HCEC 1CT (cell line): ENCODE results near the gene WASL.
"Not testable (repeated sequence)": the region's sequence is repeated elsewhere in the genome, so short reads cannot be mapped to it uniquely, and the experiment has no call there.

Source experiments
- DNase-seq: peaks from one replicate; pipeline ENCODE4 v3.0.0-alpha.2; 2017

The WASL gene

DNA sequence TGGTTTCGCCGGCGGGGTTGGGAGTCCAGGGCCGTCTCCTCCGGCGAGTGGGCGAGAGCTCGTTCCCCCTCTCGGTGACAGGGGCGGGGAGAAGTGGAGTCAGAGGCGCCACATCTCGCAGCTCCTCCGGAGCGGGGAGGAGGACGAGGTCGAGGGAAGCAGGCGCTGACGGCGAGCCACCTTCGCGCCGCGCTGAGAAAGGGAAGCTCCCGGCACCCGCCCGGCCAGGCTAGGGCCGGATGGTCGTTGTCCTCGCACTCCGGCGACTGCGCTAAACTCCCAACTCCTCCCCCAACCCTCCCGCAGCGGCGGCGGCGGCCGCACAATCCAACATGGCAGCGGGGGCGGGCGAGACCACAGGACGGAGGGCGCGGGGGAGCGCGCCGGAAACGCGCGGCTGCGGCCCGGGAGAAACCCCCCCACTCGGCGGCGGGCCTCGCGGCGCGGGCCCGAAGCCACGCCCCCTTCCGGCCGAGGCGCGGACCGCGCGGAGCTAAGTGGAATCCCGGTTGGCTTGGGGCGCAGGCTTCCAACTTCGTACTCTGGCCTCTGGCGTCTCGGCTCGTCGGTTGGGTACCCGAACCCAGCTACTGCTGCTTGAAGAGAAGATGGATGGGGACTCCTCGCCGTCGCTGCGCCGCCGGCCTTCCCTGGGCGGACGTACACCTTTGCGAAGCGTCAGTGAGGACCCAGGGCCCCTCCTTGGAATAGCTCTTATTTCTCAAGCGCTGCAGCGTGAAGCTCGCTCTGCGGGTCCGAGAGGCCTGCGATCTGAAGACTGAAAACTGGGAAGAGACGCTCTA, at the start of gene WASL:
TSS of gene WASL (minus strand) at position 270 of the 803 bp plus-strand sequence. CDS start at position 1, 269 bp downstream.
- DNase-seq = peak; percentile 89

DNA sequence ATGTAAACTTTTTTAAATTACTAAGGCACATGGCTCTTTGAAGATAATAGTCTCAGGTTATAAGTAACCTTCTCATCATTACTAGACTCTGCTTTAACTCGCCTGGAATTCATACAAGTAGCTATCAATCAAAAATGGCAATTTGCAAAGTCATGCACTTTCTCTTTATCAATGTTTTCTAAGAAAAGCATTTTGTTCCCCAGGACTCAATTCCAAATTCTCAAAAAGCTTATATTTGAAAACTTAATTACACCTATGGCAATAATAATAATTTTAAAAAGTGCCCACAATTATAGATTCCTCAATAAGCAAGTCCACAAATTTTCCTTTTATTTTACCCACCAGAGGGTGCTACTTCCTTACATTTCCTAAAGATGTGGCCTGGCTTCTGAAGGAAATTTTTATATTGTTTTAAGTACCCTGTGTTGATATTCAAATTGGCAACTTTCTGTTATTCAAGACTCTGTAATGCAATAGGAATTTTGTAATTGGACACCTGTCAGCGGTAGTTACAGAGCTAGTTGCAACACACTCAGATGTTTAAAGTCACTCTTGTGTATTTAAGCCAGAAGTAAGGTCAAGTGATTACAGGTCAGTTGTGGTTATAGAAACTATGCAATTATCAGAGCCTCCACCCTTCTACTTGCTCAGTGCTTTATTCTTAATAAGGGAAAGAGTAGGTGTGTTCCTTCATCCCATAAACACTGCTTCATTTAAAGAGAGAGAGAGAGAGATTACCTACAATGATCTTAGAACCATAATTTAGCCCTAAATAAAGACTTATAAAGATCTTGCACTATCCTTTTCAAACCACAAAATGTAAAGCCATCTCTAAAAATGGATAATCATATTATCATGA, 49.1 kb upstream of the WASL start:
- peak; percentile 82 for DNase-seq

DNA sequence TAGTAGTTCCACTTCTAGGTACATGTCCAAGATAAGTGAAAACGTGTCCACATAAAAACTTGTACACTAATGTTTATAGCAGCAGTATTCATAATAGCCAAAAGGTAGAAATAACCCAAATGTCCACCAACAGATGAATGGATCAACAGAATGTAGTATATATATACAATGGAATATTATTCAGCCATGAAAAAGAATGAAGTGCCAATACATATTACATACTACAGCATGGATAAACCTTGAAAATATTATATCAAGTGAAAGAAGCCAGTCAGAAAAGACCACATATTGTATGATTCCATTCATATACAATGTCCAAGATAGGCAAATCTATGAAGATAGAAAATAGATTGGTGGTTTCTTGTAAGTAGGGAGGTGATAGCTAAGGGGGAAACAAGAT, 47.8 kb upstream of the WASL start:
- no peak for DNase-seq

DNA sequence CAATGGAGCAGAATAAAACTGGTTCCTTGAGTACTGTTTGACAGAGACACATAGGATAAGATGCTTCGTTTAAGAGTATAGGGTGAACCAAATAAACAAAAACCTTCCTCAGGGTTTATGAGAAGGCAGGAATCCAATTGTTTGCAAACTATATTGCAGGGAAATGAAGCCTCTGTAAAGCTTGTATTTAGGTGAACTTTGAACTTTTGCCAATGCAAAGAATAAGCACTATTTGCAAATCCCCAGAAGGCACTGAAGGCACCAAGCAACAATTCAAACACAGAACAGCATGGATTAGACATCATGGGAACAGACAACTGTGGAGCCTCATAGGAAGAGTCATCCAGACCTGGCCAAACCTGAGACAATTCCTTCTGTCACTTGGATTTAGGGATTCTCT, 47.1 kb upstream of the WASL start:
- DNase-seq = no peak

DNA sequence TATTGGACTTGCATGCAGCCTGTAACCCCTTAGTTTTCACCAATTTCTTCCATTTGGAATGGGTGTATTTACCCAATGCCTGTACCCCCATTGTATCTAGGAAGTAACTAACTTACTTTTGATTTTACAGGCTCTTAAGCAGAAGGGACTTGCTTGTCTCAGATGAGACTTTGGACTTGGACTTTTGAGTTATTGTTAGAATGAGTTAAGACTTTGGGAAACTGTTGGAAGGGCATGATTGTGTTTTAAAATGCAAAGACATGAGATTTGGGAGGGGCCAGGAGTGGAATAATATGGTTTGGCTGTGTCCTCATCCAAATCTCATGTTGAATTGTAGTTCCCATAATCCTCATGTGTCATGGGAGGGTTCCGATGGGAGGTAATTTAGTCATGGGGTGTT, 46.3 kb upstream of the WASL start:
- DNase-seq = not testable (repeated sequence)

DNA sequence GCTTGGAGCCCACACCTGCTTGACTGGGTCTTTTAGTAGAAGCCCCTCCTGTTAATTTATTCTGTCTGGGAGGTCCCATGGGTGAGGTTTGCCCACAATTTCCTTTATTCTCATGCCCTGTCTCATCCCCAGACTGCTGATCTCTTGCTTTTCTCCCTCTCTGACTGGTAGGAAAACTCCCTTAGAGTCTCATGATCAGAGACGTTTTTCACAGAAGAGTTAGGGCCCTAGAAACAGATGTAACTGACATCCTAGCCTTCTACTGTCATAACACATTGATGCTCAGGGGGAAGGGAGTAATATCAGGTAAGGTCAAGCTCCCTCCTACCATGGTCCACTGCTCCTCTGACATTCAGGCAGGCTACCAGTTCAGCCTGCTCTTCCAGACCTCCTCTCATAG, 43.7 kb upstream of the WASL start:
- no peak for DNase-seq

DNA sequence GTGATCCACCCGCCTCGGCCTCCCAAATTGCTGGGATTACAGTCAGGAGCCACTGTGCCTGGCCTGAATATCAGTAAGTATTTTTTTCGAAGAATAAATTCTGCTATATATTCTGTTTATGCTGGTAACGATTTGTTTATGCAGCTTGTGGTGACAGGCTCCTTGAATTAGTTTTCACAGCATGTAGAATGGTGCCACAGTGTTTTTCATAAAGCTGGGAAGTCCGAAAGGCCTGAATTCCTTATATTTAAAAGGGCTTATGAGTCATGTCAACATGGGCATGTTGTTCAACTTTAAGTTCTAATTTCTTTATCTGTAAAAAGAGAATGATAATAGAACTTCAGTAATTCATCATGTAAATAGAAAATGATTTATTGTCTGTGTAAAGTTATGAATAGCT, 42.2 kb upstream of the WASL start:
- DNase-seq = no peak

DNA sequence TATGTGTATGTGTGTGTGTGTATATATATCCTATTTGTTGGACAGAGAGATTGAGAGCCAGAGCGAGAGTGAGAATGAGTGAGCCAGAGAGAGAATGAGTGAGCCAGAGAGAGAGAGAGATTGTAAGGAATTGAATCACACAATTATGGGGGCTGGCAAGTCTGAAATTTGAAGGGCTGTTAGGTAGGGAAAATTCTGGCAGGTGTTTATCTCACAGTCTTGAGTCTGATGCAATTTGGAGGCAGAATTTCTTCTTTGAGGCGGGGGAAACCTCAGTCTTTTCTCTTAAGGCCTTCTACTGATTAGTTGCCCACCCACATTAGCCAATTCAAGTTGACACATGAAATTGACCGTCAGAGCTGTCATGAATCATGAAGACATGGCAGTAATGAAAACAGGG, 41.0 kb upstream of the WASL start:
- no peak for DNase-seq

DNA sequence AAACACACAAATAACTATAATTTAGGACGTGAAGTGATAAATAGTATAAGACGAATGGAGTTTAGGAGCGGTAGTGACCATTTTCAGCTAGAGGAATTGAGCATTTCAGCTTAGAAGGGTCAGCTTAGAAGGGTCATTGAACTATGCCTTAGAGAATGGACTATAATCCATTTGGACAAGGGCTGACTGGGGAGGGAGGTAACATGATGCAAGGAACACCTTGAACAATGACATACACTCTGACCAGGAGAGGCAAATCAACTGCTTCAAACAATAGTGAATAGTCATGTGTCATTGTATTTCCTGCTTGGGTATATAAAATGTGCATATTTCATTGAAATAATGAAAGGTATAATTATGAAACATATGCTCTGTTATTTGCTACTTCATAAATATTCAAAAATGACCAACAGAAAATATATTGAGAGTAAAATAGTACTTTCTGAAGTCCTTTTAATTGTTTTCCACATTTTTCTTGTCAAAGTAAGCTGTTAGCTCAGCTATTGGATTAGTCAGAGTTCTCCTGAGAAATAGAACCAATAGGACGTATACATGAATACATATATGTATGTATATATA, 40.5 kb upstream of the WASL start:
- no peak for DNase-seq

DNA sequence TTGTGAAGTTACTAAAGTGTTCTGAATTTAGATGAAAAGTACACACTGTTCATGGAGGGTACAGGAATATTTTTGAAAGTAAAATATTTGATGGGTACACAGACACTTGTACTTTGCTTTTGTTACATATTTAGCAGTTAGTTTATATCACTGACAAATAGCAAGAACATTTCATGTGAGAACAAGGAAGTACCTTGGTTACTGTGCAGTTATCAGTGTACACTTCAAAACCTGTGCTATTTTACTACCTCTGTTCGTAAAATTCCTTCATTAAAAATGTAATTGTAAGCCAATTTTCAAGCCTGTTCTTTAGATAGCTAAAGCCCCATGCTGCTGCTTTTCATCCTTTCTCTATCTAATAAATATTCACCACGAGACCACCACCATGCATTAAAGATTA, 39.8 kb upstream of the WASL start:
- DNase-seq = no peak

DNA sequence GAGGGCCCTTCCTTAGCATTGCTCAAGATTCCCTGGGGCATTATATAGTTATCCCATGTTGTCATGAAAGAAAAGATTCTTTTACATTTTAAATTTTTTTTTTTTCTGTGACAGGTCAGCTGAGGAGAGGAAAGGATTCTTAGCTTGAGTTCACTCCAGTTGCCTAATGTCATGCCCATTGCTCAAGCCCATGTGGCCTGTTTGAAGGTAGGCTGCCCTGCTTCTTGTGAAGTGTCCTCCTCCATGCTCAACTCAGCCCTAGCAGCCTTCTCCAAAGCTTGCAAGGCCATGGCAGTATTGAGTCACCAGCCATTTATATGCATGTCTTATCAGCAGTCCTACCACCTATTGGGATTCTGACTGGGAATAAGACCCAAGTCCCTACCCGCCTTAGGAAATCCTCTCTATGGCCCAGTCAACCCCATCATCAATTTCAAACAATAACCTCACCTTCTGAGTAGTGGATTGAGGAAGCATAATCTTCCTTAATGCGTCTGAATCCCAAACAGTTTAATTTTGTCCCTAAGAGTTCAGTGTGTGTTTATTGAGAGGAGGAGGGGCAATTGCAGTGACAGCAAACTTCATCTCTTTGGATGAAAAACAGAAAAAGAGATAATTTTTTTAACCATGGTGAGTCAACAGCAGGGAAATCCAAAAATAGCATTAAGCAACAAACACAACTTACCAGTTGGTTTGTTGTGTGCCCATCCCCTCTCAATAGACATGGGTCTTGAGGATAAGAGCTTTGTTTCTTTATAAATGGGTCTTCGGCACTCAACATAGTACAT, 38.6 kb upstream of the WASL start:
- no peak for DNase-seq

DNA sequence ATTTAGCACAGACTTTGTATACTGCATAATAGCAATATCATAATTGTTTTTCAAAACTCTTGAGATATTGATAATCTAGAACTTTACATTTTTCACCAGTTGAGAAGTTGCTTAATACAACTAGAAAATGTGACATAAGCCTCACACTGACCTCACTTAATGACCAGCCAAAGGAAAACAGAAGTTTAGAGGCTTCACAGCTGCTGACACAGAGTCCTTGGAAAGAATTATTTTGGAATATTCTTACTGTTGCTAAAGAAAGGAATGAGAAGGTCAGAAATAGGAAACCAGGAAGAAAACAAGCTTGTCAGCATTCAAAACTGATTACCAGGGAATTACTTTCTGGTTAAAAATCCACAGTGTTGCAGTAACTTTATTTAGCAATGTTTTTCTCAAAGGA, 35.5 kb upstream of the WASL start:
- no peak for DNase-seq

DNA sequence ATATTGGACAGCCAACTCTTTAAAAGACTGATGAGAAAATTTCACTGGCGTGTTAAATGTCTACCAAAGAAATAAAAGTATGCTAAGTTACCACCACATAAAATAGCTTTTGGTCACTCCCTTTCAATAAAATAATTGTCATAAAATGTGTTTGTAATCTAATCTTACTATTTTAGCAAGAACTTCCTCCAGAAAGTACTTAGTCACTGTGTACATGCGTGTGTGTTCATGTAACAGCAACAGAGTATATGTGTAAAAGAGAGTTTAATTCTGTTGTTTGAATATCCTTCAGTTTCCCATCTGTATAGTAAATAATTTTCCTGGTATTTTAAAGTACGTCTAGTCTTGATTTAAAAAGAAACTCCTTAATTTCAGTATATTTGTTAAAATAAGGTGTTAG, 35.0 kb upstream of the WASL start:
- DNase-seq = no peak

DNA sequence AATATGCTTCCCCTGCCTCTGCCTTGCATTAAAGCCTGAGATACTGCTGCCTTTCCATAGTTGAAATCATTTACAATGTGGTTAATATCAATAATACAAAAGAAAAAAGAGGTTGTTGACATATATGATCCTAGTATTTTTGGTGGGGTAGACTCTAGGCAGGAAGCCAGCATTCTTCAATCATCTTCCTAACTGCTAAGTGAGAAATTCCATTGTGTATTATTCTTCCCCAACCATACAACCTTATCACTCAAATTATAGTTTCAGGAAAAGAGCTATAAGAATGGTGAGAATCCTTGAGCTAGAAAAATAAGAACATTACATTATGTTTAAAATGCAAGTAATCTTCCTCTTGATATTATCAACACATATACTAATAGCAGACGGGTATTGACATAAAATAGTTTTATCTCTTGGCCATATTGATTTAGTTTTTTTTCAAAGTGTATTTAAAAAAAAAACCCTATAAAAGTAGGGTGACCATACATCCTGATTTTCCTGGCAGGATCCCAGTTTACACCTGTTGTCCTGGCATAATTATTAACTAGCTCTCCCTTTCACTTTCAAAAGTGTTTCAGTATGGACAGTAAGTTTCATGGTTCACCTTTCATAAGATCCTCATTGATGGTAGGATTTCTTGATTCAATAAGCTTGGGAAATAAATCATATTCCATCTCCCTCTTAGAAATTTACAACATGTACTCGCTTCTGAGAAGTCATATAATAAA, 33.4 kb upstream of the WASL start:
- DNase-seq = no peak

DNA sequence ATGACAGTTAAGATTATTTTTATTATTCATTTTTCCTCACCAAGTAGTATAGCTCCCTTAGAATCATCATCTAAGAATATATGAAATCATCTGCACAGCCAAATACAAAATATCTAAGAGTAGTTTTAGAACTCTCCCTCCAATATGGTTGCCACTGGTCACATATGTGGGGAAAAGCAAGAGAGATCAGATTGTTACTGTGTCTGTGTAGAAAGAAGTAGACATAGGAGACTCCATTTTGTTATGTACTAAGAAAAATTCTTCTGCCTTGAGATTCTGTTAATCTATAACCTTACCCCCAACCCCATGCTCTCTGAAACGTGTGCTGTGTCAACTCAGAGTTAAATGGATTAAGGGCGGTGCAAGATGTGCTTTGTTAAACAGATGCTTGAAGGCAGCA, 31.7 kb upstream of the WASL start:
- not testable (repeated sequence) for DNase-seq

DNA sequence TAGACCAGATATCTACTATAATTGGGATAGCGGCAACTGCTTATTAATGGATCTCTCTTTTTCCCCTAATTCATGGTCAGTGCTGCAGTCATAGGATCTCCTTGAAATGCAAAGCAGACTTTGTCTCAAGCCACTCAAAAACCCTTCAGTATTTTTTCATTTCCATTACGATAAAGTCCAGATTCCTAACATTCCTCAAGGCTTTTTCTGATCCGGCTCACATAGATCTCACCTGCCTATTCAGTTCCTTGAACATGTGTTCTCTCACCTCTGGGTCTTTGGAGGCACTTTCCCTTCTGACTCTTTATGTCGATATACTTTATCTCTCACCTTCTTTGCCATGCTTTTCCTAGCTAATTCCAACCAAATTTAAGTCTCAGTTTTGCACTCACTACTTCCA, 25.7 kb upstream of the WASL start:
- no peak for DNase-seq

DNA sequence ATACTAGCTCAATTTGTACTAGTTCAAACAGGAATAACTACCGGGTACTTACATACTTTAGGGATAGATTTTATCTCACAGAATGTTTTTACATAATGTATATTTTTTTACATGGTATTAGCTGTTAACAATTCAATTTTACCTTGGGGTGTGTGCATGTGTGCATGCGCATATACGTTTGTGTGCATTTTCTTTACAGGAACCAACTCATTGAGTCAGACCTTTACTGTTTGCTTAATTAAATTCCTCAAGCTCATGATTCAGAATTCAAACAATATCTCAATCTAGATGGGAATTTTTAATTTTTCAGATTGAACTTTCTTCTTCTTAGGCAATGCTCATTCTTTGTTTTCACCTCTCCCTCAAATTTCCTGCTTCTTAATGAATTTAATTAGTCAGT, 24.7 kb upstream of the WASL start:
- no peak for DNase-seq

DNA sequence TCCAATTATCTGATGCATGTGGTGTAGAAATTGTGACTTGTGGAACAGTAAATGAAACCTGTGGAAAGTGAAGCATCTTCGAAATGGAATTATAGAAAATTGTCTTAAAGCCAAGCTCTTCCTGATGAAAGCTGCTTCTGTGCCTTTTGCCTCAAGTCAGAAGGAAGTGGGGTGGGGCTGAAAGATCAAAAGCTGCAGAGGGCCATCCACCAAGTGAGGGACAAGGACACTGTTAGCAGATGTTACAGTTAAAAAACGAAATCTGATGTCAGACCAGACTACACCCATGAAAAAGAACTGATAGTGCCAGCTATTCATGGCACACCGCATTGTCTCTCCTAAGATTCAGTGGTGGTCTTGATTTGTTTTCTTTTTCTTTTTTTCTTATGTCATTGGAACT, 23.8 kb upstream of the WASL start:
- no peak for DNase-seq

DNA sequence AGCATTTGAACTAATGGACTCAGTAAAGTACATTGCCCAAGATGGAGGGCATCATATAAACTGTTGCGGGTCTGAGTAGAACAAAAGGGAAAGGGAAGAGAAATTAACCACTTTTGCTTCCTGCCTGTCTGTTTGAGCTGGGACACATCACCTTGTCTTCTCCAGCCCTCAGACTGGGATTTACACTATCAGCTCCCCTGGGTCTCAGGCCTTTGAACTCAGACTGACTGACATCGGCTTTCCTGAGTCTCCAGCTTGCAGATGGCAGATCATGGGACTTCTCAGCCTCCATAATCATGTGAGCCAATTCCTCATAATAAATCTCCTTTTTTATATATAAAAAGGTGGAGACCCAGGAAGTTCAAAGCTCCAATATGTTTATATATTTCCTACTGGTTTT, 23.0 kb upstream of the WASL start:
- DNase-seq = no peak

DNA sequence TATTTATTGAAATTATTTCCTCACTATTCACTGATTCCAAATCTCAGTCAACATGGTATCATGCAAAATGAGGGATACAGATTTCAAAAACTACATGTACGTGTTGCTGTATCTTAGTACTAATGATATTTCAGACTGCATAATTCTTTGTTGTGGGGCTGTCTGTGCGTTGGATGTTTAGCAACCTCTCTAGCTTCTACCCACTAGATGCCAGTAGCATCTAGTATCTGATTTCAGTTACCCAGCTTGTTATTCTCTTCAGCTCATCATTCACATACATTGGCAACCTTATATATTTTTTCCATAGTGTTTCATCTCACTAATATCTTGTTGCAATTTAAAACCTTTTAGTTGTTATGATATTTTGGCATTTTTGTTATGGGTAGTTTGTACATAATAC, 22.5 kb upstream of the WASL start:
- no peak for DNase-seq

DNA sequence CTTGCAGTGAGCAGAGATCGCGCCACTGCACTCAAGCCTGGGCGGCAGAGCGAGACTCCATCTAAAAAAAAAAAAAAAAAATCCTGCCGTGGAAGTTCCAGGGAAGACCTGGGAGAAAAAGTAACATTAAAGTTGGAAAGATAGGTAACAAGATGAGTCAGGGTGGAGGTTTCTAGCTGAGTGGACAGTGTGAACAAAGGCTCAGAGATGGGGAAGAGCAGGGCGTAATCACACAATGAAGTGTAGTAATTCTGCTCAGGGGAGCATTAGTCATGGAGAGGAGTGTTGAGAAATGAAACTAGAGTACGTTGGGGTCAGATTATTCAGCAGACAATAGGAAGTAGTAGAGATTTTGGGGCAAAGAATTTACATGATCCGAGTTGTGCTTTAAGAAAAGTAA, 21.6 kb upstream of the WASL start:
- peak; percentile 83 for DNase-seq

DNA sequence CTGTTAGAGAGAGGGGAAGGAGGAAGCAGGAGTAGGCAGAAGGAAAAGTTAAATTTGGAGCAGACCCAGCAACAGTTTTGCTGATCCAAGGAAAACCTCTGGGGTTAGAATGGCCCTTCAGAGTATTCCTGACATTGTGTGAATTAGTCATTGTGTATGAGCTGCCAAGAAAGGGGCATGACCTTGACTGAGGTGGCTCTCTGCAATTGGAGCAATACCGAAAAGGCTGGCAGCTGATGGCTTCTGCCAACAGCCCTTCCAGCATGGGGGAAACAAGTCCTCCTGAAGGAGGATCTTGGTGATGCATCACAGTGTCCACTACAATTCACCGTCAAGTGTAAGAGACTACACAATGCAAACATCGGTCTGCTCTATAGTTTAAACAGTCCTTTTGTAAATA, 20.6 kb upstream of the WASL start:
- peak; percentile 75 for DNase-seq
